Stimulated activated CD4-positive, alpha-beta T cell treated with anti-CD3 and anti-CD28 coated beads, Interleukin-15, amount 100 ng/mL, for 48 hours (primary cell): Measurements from ENCODE around the gene PTTG1IP.

Experiments
- DNase-seq, 2 donors: peaks; one replicate each; pipeline ENCODE4 v3.0.0-alpha.2; 2020; ENCODE audit warnings: low read depth in 2 of 2

PTTG1IP gene

GRCh38 chr21:44866780-44867179 lies 6.7 kb downstream of the PTTG1IP start:
- DNase-seq = no peak

GRCh38 chr21:44865561-44866280 lies 7.8 kb downstream of the PTTG1IP start:
- no peak for DNase-seq

GRCh38 chr21:44862869-44863685 lies 10.4 kb downstream of the PTTG1IP start:
- DNase-seq = no peak

GRCh38 chr21:44858791-44859190 lies 14.7 kb downstream of the PTTG1IP start:
- no peak for DNase-seq

- DNase-seq = no peak
These were observed 15.2 kb downstream of the PTTG1IP start for GRCh38 chr21:44858291-44858690.

GRCh38 chr21:44857127-44857892 lies 16.2 kb downstream of the PTTG1IP start:
- no peak for DNase-seq

GRCh38 chr21:44856131-44856530 lies 17.4 kb downstream of the PTTG1IP start:
- no peak for DNase-seq

- DNase-seq = no peak
These were observed 17.9 kb downstream of the PTTG1IP start for GRCh38 chr21:44855572-44855971.

GRCh38 chr21:44854664-44855446 lies 18.6 kb downstream of the PTTG1IP start:
- no peak for DNase-seq

GRCh38 chr21:44854391-44854663 lies 19.2 kb downstream of the PTTG1IP start:
- DNase-seq = no peak

GRCh38 chr21:44853601-44854390 lies 19.7 kb downstream of the PTTG1IP start:
- DNase-seq = no peak

GRCh38 chr21:44850905-44851657 lies 22.4 kb downstream of the PTTG1IP start:
- DNase-seq = no peak

- no peak for DNase-seq
These were observed 23.2 kb downstream of the PTTG1IP start for GRCh38 chr21:44850208-44850800.

GRCh38 chr21:44849616-44850130 lies 23.8 kb downstream of the PTTG1IP start:
- no peak for DNase-seq

- no peak for DNase-seq
These were observed 24.5 kb downstream of the PTTG1IP start for GRCh38 chr21:44848821-44849521.

GRCh38 chr21:44847261-44848056 lies 26.0 kb downstream of the PTTG1IP start:
- no peak for DNase-seq

- DNase-seq = peak in 1 of 2 donors; percentile 41
These were observed 26.8 kb downstream of the PTTG1IP start for GRCh38 chr21:44846485-44847260.

- DNase-seq = no peak
These were observed 27.3 kb downstream of the PTTG1IP start for GRCh38 chr21:44846224-44846484.
